ENCODE results near the gene HCK.

HCK gene

GRCh38 chr20:32130965-32131364 lies 78.9 kb downstream of the HCK start:
- no peak for TF ChIP-seq FOXP2 (optimal IDR thresholded peaks at IDR 0.05; ENCODE audit: borderline replicate concordance, extremely low read depth, extremely low read length, insufficient read depth)
- TF ChIP-seq REST (IDR thresholded peaks at IDR 0.05; ENCODE audit: insufficient read depth in 1 of 2, low read depth in 2 of 2, low read length in 2 of 2) = no peak
- no peak for TF ChIP-seq SIN3A (IDR thresholded peaks at IDR 0.05; ENCODE audit: borderline replicate concordance, insufficient read depth, low read length)

GRCh38 chr20:32132911-32133549 lies 81.0 kb downstream of the HCK start:
- no peak for TF ChIP-seq POLR2AphosphoS5 (IDR thresholded peaks at IDR 0.05; ENCODE audit: low read depth, low read length)
- no peak for TF ChIP-seq REST (IDR thresholded peaks at IDR 0.05; ENCODE audit: insufficient read depth in 1 of 2, low read depth in 2 of 2, low read length in 2 of 2)
- no peak for TF ChIP-seq SIN3A (IDR thresholded peaks at IDR 0.05; ENCODE audit: borderline replicate concordance, insufficient read depth, low read length)
- no peak for TF ChIP-seq TAF1 (IDR thresholded peaks at IDR 0.05; ENCODE audit: borderline replicate concordance, insufficient read depth, low read length)
- no peak for TF ChIP-seq FOXP2 (optimal IDR thresholded peaks at IDR 0.05; ENCODE audit: borderline replicate concordance, extremely low read depth, extremely low read length, insufficient read depth)

- TF ChIP-seq POLR2AphosphoS5 (IDR thresholded peaks at IDR 0.05; ENCODE audit: low read depth, low read length) = no peak
- TF ChIP-seq SIN3A (IDR thresholded peaks at IDR 0.05; ENCODE audit: borderline replicate concordance, insufficient read depth, low read length) = no peak
- no peak for TF ChIP-seq REST (IDR thresholded peaks at IDR 0.05; ENCODE audit: insufficient read depth in 1 of 2, low read depth in 2 of 2, low read length in 2 of 2)
- TF ChIP-seq FOXP2 (optimal IDR thresholded peaks at IDR 0.05; ENCODE audit: borderline replicate concordance, extremely low read depth, extremely low read length, insufficient read depth) = no peak
- no peak for TF ChIP-seq TAF1 (IDR thresholded peaks at IDR 0.05; ENCODE audit: borderline replicate concordance, insufficient read depth, low read length)
Observed at GRCh38 chr20:32134026-32134425, 82.0 kb downstream of the HCK start.

GRCh38 chr20:32135983-32136515 lies 84.0 kb downstream of the HCK start:
- TF ChIP-seq REST (IDR thresholded peaks at IDR 0.05; ENCODE audit: insufficient read depth in 1 of 2, low read depth in 2 of 2, low read length in 2 of 2) = no peak
- TF ChIP-seq POLR2AphosphoS5 (IDR thresholded peaks at IDR 0.05; ENCODE audit: low read depth, low read length) = no peak
- no peak for TF ChIP-seq TAF1 (IDR thresholded peaks at IDR 0.05; ENCODE audit: borderline replicate concordance, insufficient read depth, low read length)
- TF ChIP-seq SIN3A (IDR thresholded peaks at IDR 0.05; ENCODE audit: borderline replicate concordance, insufficient read depth, low read length) = no peak
- no peak for TF ChIP-seq FOXP2 (optimal IDR thresholded peaks at IDR 0.05; ENCODE audit: borderline replicate concordance, extremely low read depth, extremely low read length, insufficient read depth)

Data from PFSK-1 (cell line).